ENCODE measurements around the gene APIP. TPM values are rescaled to one million over a fixed set of nuclear protein-coding genes. Genes with fewer than 3 reads are reported as not detected.

The APIP gene
- total RNA-seq, 1 donor: 27.5 TPM

GRCh38 chr11:34910817-34911216 lies 5.4 kb downstream of the APIP start:
- no peak for TF ChIP-seq CTCF (IDR thresholded peaks at IDR 0.05; ENCODE audit: extremely low read depth, low read depth, low read length)
- Histone ChIP-seq H3K27me3 (ENCODE audit: insufficient read depth, low read length) (no peaks in the 10 kb centered on the region), H3K4me2 (ENCODE audit: insufficient read depth, low read length) (no peak overlapping the region), H3K36me3 (ENCODE audit: insufficient read depth, low read length) (peaks cover 5% of the 10 kb centered on the region), H3K9me3 (ENCODE audit: low read depth, low read length) (no peaks in the 10 kb centered on the region), H3K4me1 (ENCODE audit: insufficient read depth, low read length) (peaks cover 7% of the 10 kb centered on the region), H3K4me3 (ENCODE audit: insufficient read depth, low read length) (no peak overlapping the region), H4K20me1 (ENCODE audit: insufficient read depth, low read length) (peaks cover 6% of the 10 kb centered on the region), H3K27ac (ENCODE audit: low read depth, low read length) (no peak overlapping the region), H3K79me2 (ENCODE audit: insufficient read depth, low read length) (peaks cover 48% of the 10 kb centered on the region), H2AFZ (ENCODE audit: low read length) (no peak overlapping the region)
- DNase-seq (ENCODE audit: insufficient read length, low spot score, missing footprints): no peak

- Histone ChIP-seq H4K20me1 (ENCODE audit: insufficient read depth, low read length) (peaks cover 12% of the 10 kb centered on the region), H3K4me1 (ENCODE audit: insufficient read depth, low read length) (peaks cover under 1% of the 10 kb centered on the region), H3K4me2 (ENCODE audit: insufficient read depth, low read length) (no peak overlapping the region), H3K4me3 (ENCODE audit: insufficient read depth, low read length) (no peak overlapping the region), H2AFZ (ENCODE audit: low read length) (no peak overlapping the region), H3K36me3 (ENCODE audit: insufficient read depth, low read length) (peaks cover 5% of the 10 kb centered on the region), H3K27me3 (ENCODE audit: insufficient read depth, low read length) (no peaks in the 10 kb centered on the region), H3K27ac (ENCODE audit: low read depth, low read length) (no peak overlapping the region), H3K9me3 (ENCODE audit: low read depth, low read length) (no peaks in the 10 kb centered on the region), H3K79me2 (ENCODE audit: insufficient read depth, low read length) (peaks cover 48% of the 10 kb centered on the region)
- TF ChIP-seq CTCF (IDR thresholded peaks at IDR 0.05; ENCODE audit: extremely low read depth, low read depth, low read length): no peak
- no peak for DNase-seq (ENCODE audit: insufficient read length, low spot score, missing footprints)
Measured at GRCh38 chr11:34909955-34910354, 6.2 kb downstream of the APIP start.

GRCh38 chr11:34909415-34909814 lies 6.8 kb downstream of the APIP start:
- Histone ChIP-seq H3K79me2 (ENCODE audit: insufficient read depth, low read length) (peaks cover 46% of the 10 kb centered on the region), H3K27ac (ENCODE audit: low read depth, low read length) (no peak overlapping the region), H4K20me1 (ENCODE audit: insufficient read depth, low read length) (peaks cover 12% of the 10 kb centered on the region), H3K27me3 (ENCODE audit: insufficient read depth, low read length) (no peaks in the 10 kb centered on the region), H3K36me3 (ENCODE audit: insufficient read depth, low read length) (peaks cover 5% of the 10 kb centered on the region), H2AFZ (ENCODE audit: low read length) (no peak overlapping the region), H3K4me2 (ENCODE audit: insufficient read depth, low read length) (no peak overlapping the region), H3K9me3 (ENCODE audit: low read depth, low read length) (no peaks in the 10 kb centered on the region), H3K4me1 (ENCODE audit: insufficient read depth, low read length) (no peaks in the 10 kb centered on the region), H3K4me3 (ENCODE audit: insufficient read depth, low read length) (no peak overlapping the region)
- TF ChIP-seq CTCF (IDR thresholded peaks at IDR 0.05; ENCODE audit: extremely low read depth, low read depth, low read length): no peak
- DNase-seq (ENCODE audit: insufficient read length, low spot score, missing footprints): no peak

- TF ChIP-seq CTCF (IDR thresholded peaks at IDR 0.05; ENCODE audit: extremely low read depth, low read depth, low read length): no peak
- Histone ChIP-seq H3K27me3 (ENCODE audit: insufficient read depth, low read length) (no peaks in the 10 kb centered on the region), H3K9me3 (ENCODE audit: low read depth, low read length) (no peaks in the 10 kb centered on the region), H3K4me1 (ENCODE audit: insufficient read depth, low read length) (no peaks in the 10 kb centered on the region), H3K36me3 (ENCODE audit: insufficient read depth, low read length) (peaks cover 5% of the 10 kb centered on the region), H3K4me3 (ENCODE audit: insufficient read depth, low read length) (no peak overlapping the region), H3K27ac (ENCODE audit: low read depth, low read length) (no peak overlapping the region), H3K79me2 (ENCODE audit: insufficient read depth, low read length) (peaks cover 49% of the 10 kb centered on the region), H4K20me1 (ENCODE audit: insufficient read depth, low read length) (peaks cover 14% of the 10 kb centered on the region), H2AFZ (ENCODE audit: low read length) (no peak overlapping the region), H3K4me2 (ENCODE audit: insufficient read depth, low read length) (no peak overlapping the region)
- no peak for DNase-seq (ENCODE audit: insufficient read length, low spot score, missing footprints)
Measured at GRCh38 chr11:34907934-34908593, 8.1 kb downstream of the APIP start.
